Fibroblast of mammary gland (primary cell): Measurements from ENCODE around the gene CARD9.

Experiments
- DNase-seq: peaks from one replicate; pipeline ENCODE4 v3.0.0-alpha.2; 2010; ENCODE audit warnings: low read depth
- H3K4me3 ChIP-seq: 2 replicates; pipeline ENCODE4 v1.5.1; 2011; ENCODE audit warnings: low read depth, mild to moderate bottlenecking, low read length, moderate library complexity; ENCODE audit not compliant: control insufficient read depth
- CTCF ChIP-seq: conservative IDR thresholded peaks from 2 replicates; pipeline ENCODE4 v1.5.1; 2011; ENCODE audit warnings: low read depth, low read length, inconsistent platforms; ENCODE audit not compliant: control insufficient read depth, insufficient read depth

CARD9 gene

GRCh38 chr9:136375096-136375495 is 1.6 kb upstream of the CARD9 start:
- no peak for TF ChIP-seq CTCF
- DNase-seq: no peak
- H3K4me3 ChIP-seq: no peak overlapping the region

- no peak for DNase-seq
- H3K4me3 ChIP-seq: no peak overlapping the region
- no peak for TF ChIP-seq CTCF
Observed at GRCh38 chr9:136374183-136374575, 710 bp upstream of the CARD9 start.

- TF ChIP-seq CTCF: peak; percentile 4
- DNase-seq: peak; percentile 63
- H3K4me3 ChIP-seq: no peak overlapping the region
Observed at GRCh38 chr9:136372561-136373299, 739 bp downstream of the CARD9 start.

- DNase-seq: no peak
- TF ChIP-seq CTCF: no peak
- H3K4me3 ChIP-seq: no peak overlapping the region
Observed at GRCh38 chr9:136372006-136372405, 1.5 kb downstream of the CARD9 start.

- no peak overlapping the region for H3K4me3 ChIP-seq
- TF ChIP-seq CTCF: no peak
- DNase-seq: no peak
Observed at GRCh38 chr9:136371533-136371880, 2.0 kb downstream of the CARD9 start.

GRCh38 chr9:136370687-136371532 is 2.6 kb downstream of the CARD9 start:
- TF ChIP-seq CTCF: no peak
- peak; percentile 60 for DNase-seq
- H3K4me3 ChIP-seq: no peak overlapping the region

- DNase-seq: no peak
- H3K4me3 ChIP-seq: no peak overlapping the region
- no peak for TF ChIP-seq CTCF
Observed at GRCh38 chr9:136370037-136370436, 3.4 kb downstream of the CARD9 start.
